GM12878 (cell line): ENCODE results near the gene NAT9. TPM values are rescaled to one million over a fixed set of nuclear protein-coding genes. Genes with fewer than 3 reads are reported as not detected.

Experiments used
- ATAC-seq: fragments of 200-7000 bp; cut with Tn5 transposase; 3 replicates; pipeline ENCODE4 v1.9.1; 2020; ENCODE audit warnings: mild to moderate bottlenecking, moderate library complexity
- BruUV-seq: library from RNA; stranded (reverse); fragments of 400-500 nt; replicated peaks from 2 replicates; lab custom pipeline; 2021; lab: Mats Ljungman, UMichigan
- CTCF ChIA-PET: fragments of 300-600 bp; sonication (Branson Sonifier 250); formaldehyde crosslinking; extraction: SDS; loops from one replicate; lab custom pipeline; 2021; ENCODE audit warnings: inconsistent platforms; lab: Yijun Ruan, JAX
- POLR2A ChIA-PET: fragments of 350-600 bp; formaldehyde crosslinking; extraction: SDS; loops from one replicate; lab custom pipeline; 2021; ENCODE audit warnings: inconsistent platforms; lab: Charles Lee
- RAD21 ChIA-PET: fragments of 300-600 bp; sonication (Branson Sonifier 250); formaldehyde crosslinking; loops from one replicate; lab custom pipeline; 2023; ENCODE audit warnings: antibody characterized with exemption; ENCODE audit not compliant: unreplicated experiment; lab: Charles Lee
- SMC1A ChIA-PET: fragments of 300-600 bp; sonication (Branson Sonifier 250); formaldehyde crosslinking; loops from one replicate; lab custom pipeline; 2023; ENCODE audit not compliant: unreplicated experiment, uncharacterized antibody; lab: Charles Lee
- DNase-seq: peaks from one replicate; pipeline ENCODE4 v3.0.0-alpha.2; 2011; ENCODE audit warnings: low read depth, low spot score
- FAIRE-seq: peaks from 3 replicates; lab custom pipeline; 2011; peaks lifted over from hg19 to GRCh38; lab: Jason Lieb, UNC
- H2AFZ ChIP-seq: 2 replicates; pipeline ENCODE4 v1.6.0; 2011; ENCODE audit warnings: low read depth, low read length, control low read depth; ENCODE audit not compliant: control insufficient read depth
- H3K27ac ChIP-seq: 2 replicates; pipeline ENCODE4 v1.5.1; 2011; ENCODE audit warnings: control low read depth; ENCODE audit not compliant: control insufficient read depth, insufficient read depth
- H3K27me3 ChIP-seq, 2 experiments: replicated peaks in 1 of 2; 2 replicates each; pipeline versions ENCODE4 v1.6.0 to v1.6.1; 2011; ENCODE audit warnings: low read length in 1 of 2; ENCODE audit not compliant: control insufficient read depth in 2 of 2, insufficient read depth in 2 of 2
- H3K36me3 ChIP-seq, 2 experiments: 2 replicates each; pipeline ENCODE4 v1.5.1; 2011; ENCODE audit warnings: low read length in 1 of 2; ENCODE audit not compliant: control insufficient read depth in 2 of 2, insufficient read depth in 2 of 2
- H3K4me1 ChIP-seq: 2 replicates; pipeline ENCODE4 v1.6.1; 2011; ENCODE audit warnings: mild to moderate bottlenecking, low read length, moderate library complexity, mixed read lengths; ENCODE audit not compliant: control insufficient read depth, insufficient read depth
- H3K4me2 ChIP-seq: 2 replicates; pipeline ENCODE4 v1.6.0; 2011; ENCODE audit warnings: control low read depth; ENCODE audit not compliant: control insufficient read depth, insufficient read depth
- H3K4me3 ChIP-seq: fragments of 200-600 bp; sonication (generic); 2 replicates; pipeline ENCODE4 v1.5.1; 2016
- H3K79me2 ChIP-seq: 2 replicates; pipeline ENCODE4 v1.6.0; 2011; ENCODE audit warnings: low read length; ENCODE audit not compliant: control insufficient read depth, insufficient read depth
- H3K9ac ChIP-seq: 2 replicates; pipeline ENCODE4 v1.8.0; 2011; ENCODE audit warnings: low read length, control low read depth, mixed read lengths; ENCODE audit not compliant: control insufficient read depth, insufficient read depth
- H3K9me3 ChIP-seq: replicated peaks from 3 replicates; pipeline ENCODE4 v1.5.1; 2011; ENCODE audit warnings: mild to moderate bottlenecking, low read length; ENCODE audit not compliant: control insufficient read depth, insufficient read depth
- H4K20me1 ChIP-seq: 2 replicates; pipeline ENCODE4 v1.6.0; 2011; ENCODE audit not compliant: control insufficient read depth, insufficient read depth
- BMI1 ChIP-seq: fragments of 450-650 bp; IDR thresholded peaks from 2 replicates; pipeline ENCODE4 v1.6.1; 2016; ENCODE audit warnings: mild to moderate bottlenecking, moderate library complexity, borderline replicate concordance
- CUX1 ChIP-seq: IDR thresholded peaks from 2 replicates; pipeline ENCODE4 v1.6.1; 2012; ENCODE audit warnings: improper control_type of control experiment, low read depth, low read length; ENCODE audit not compliant: insufficient replicate concordance
- HDGF ChIP-seq: fragments of 450-650 bp; IDR thresholded peaks from 2 replicates; pipeline ENCODE4 v1.6.1; 2016; ENCODE audit warnings: antibody characterized with exemption
- MTA3 ChIP-seq: IDR thresholded peaks from 2 replicates; pipeline ENCODE4 v1.6.1; 2012; ENCODE audit warnings: low read length, inconsistent platforms, borderline replicate concordance
- NBN ChIP-seq: fragments of 450-650 bp; IDR thresholded peaks from 2 replicates; pipeline ENCODE4 v1.6.1; 2016
- PML ChIP-seq: IDR thresholded peaks from 2 replicates; pipeline ENCODE4 v1.6.1; 2012; ENCODE audit warnings: low read length, inconsistent platforms
- RUNX3 ChIP-seq: IDR thresholded peaks from 2 replicates; pipeline ENCODE4 v1.6.1; 2012; ENCODE audit warnings: low read length, inconsistent platforms
- WGBS: methylation state at CpG from one replicate; pipeline ENCODE4 v1.1.6; 2016; ENCODE audit warnings: low lambda C conversion rate; ENCODE audit not compliant: insufficient replicate concordance, insufficient coverage; ENCODE audit errors: missing lambda C conversion rate; 5-methylcytosine and 5-hydroxymethylcytosine counted together
- in situ Hi-C: fragments of 300-500 bp; cut with MboI; formaldehyde crosslinking; loops from 9 replicates; pipeline ENCODE4 v1.14.3; 2018; ENCODE audit warnings: mixed read lengths
- intact Hi-C: fragments of 100-400 bp; cut with micrococcal nuclease; formaldehyde crosslinking; loops from one replicate; pipeline ENCODE4 v1.14.2; 2022; ENCODE audit not compliant: unreplicated experiment
- polyA plus RNA-seq, 11 experiments: library from polyadenylated mRNA; depleted of rRNA in 4 of 11; unstranded in 6 of 11; stranded (reverse) in 5 of 11; fragments of >200 nt; fragmentation: Nextera tagmentation in 4 of 11; fragmentation: Illumina TruSeq in 1 of 11; extraction: Ambion mirVana in 4 of 11; extraction: Trizol in 1 of 11; gene quantifications; 1 replicate in 1 of 11; 2 replicates in 10 of 11; pipeline versions ENCODE4 v1.2.1 to v1.2.3, GENCODE V29; 2011 to 2016; ENCODE audit warnings: inconsistent platforms in 2 of 11, missing spikeins in 2 of 11, low read depth in 1 of 11
- total RNA-seq, 4 experiments: library from RNA; depleted of rRNA in 3 of 4; stranded (reverse); fragments of >200 nt in 3 of 4; fragmentation: Illumina TruSeq in 1 of 4; extraction: Trizol in 1 of 4; gene quantifications; 2 replicates each; pipeline versions ENCODE4 v1.2.1 to v1.2.3, GENCODE V29; 2013 to 2021
- TF ChIP-seq, protein P1 (sequence below): fragments of 450-650 bp; IDR thresholded peaks from 2 replicates; pipeline ENCODE4 v1.6.1; 2017; ENCODE audit warnings: low read depth, mild to moderate bottlenecking, moderate library complexity
- TF ChIP-seq, protein P2 (sequence below): fragments of 450-650 bp; formaldehyde crosslinking; IDR thresholded peaks from 2 replicates; pipeline ENCODE4 v1.4.0; 2022; ENCODE audit warnings: mild to moderate bottlenecking, moderate library complexity
- TF ChIP-seq, protein P3 (sequence below): IDR thresholded peaks from 2 replicates; pipeline ENCODE4 v1.6.1; 2011; ENCODE audit warnings: borderline replicate concordance, low read depth, mild to moderate bottlenecking, moderate library complexity, low read length; ENCODE audit not compliant: insufficient read depth, poor library complexity, severe bottlenecking
- TF ChIP-seq, protein P4 (sequence below): fragments of 450-650 bp; conservative IDR thresholded peaks from 2 replicates; pipeline ENCODE4 v1.6.1; 2017; ENCODE audit warnings: mild to moderate bottlenecking, moderate library complexity

The NAT9 gene
- total and polyA plus RNA-seq, 10 of the 15 experiments (the other 5 are each of a cell fraction or from before 2014, with no cell fraction given) = 3.5 to 45.3 (median 27.3) TPM

DNA sequence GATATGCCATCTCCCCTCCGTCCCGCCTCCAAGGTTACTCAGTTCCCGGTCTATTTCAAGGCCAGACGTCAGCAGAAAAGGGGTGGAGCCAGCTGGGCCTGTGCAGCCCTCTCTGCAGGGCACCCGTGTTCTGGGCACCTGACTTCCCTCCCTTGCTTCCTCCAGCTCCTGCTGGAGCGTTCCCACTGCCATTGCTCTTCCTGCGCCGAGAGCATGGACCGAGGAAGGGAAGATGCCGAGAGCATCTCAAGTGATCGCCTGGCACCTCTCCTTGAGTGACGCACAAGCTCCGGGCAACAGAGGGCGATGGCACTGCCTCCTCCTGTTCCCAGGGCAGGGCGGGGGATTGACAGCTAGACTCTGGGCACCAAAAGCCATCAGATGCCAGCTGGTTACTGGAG is 29.4 kb upstream of the NAT9 start:
- CTCF ChIA-PET = interaction anchor here (1.2 kb wide), 1 partner anchor 60 kb away, joined by 3 read pairs; no protein-coding TSS in a partner anchor
- no peaks in the 10 kb centered on the region for H3K4me1 ChIP-seq
- H3K27me3 ChIP-seq = no peaks in the 10 kb centered on the region
- no peak for FAIRE-seq
- no peaks in the 10 kb centered on the region for H3K9me3 ChIP-seq
- intact Hi-C loops (no loop called here), in situ Hi-C loops (no loop called here)
- no peak overlapping the region for H3K4me3 ChIP-seq
- SMC1A ChIA-PET = no interaction called here
- H3K9ac ChIP-seq = no peak overlapping the region
- BruUV-seq = no TSS peak
- H2AFZ ChIP-seq = no peak overlapping the region
- POLR2A ChIA-PET = no interaction called here
- no peaks in the 10 kb centered on the region for H3K79me2 ChIP-seq
- WGBS = 88% methylated on average over 15 of the region's 15 CpGs
- no peak overlapping the region for H3K27ac ChIP-seq
- H3K36me3 ChIP-seq = no peaks in the 10 kb centered on the region; a peak in 2 of 4 replicates
- DNase-seq = no peak
- no peaks in the 10 kb centered on the region for H4K20me1 ChIP-seq
- RAD21 ChIA-PET = no interaction called here
- no peak for ATAC-seq
- H3K4me2 ChIP-seq = no peak overlapping the region
- TF ChIP-seq, protein P1, sequence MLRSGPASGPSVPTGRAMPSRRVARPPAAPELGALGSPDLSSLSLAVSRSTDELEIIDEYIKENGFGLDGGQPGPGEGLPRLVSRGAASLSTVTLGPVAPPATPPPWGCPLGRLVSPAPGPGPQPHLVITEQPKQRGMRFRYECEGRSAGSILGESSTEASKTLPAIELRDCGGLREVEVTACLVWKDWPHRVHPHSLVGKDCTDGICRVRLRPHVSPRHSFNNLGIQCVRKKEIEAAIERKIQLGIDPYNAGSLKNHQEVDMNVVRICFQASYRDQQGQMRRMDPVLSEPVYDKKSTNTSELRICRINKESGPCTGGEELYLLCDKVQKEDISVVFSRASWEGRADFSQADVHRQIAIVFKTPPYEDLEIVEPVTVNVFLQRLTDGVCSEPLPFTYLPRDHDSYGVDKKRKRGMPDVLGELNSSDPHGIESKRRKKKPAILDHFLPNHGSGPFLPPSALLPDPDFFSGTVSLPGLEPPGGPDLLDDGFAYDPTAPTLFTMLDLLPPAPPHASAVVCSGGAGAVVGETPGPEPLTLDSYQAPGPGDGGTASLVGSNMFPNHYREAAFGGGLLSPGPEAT = no peak
- TF ChIP-seq, protein P2, sequence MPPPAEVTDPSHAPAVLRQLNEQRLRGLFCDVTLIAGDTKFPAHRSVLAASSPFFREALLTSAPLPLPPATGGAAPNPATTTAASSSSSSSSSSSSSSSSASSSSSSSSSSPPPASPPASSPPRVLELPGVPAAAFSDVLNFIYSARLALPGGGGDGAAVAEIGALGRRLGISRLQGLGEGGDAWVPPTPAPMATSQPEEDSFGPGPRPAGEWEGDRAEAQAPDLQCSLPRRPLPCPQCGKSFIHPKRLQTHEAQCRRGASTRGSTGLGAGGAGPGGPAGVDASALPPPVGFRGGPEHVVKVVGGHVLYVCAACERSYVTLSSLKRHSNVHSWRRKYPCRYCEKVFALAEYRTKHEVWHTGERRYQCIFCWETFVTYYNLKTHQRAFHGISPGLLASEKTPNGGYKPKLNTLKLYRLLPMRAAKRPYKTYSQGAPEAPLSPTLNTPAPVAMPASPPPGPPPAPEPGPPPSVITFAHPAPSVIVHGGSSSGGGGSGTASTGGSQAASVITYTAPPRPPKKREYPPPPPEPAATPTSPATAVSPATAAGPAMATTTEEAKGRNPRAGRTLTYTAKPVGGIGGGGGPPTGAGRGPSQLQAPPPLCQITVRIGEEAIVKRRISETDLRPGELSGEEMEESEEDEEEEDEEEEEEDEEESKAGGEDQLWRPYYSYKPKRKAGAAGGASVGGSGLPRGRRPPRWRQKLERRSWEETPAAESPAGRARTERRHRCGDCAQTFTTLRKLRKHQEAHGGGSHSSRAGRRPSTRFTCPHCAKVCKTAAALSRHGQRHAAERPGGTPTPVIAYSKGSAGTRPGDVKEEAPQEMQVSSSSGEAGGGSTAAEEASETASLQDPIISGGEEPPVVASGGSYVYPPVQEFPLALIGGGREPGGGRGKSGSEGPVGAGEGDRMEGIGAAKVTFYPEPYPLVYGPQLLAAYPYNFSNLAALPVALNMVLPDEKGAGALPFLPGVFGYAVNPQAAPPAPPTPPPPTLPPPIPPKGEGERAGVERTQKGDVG = no peak
- TF ChIP-seq MTA3 = no peak
- no peak for TF ChIP-seq BMI1
- TF ChIP-seq, protein P3, sequence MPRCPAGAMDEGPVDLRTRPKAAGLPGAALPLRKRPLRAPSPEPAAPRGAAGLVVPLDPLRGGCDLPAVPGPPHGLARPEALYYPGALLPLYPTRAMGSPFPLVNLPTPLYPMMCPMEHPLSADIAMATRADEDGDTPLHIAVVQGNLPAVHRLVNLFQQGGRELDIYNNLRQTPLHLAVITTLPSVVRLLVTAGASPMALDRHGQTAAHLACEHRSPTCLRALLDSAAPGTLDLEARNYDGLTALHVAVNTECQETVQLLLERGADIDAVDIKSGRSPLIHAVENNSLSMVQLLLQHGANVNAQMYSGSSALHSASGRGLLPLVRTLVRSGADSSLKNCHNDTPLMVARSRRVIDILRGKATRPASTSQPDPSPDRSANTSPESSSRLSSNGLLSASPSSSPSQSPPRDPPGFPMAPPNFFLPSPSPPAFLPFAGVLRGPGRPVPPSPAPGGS = no peak
- TF ChIP-seq, protein P4, sequence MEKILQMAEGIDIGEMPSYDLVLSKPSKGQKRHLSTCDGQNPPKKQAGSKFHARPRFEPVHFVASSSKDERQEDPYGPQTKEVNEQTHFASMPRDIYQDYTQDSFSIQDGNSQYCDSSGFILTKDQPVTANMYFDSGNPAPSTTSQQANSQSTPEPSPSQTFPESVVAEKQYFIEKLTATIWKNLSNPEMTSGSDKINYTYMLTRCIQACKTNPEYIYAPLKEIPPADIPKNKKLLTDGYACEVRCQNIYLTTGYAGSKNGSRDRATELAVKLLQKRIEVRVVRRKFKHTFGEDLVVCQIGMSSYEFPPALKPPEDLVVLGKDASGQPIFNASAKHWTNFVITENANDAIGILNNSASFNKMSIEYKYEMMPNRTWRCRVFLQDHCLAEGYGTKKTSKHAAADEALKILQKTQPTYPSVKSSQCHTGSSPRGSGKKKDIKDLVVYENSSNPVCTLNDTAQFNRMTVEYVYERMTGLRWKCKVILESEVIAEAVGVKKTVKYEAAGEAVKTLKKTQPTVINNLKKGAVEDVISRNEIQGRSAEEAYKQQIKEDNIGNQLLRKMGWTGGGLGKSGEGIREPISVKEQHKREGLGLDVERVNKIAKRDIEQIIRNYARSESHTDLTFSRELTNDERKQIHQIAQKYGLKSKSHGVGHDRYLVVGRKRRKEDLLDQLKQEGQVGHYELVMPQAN = no peak
- no peak for TF ChIP-seq PML
- TF ChIP-seq NBN = no peak
- no peak for TF ChIP-seq HDGF
- no peak for TF ChIP-seq RUNX3
- no peak for TF ChIP-seq CUX1
